Measurements from ENCODE around the gene FAM161B. TPM values are rescaled to one million over a fixed set of nuclear protein-coding genes. Genes with fewer than 3 reads are reported as not detected.

FAM161B gene
- total RNA-seq, 5 donors from 2014 or later (not counting 1 experiment from before 2014, with no cell fraction given), result 2.6 to 5.6 (median 4.8) TPM

Other genes starting within 250 kb of the FAM161B start
- gene PNMA1, start 235.7 kb downstream of the FAM161B start, total RNA-seq, result 10 to 100 TPM; 36.2 to 57.9 (median 53.4) TPM
- gene PTGR2, start 98.3 kb downstream of the FAM161B start, total RNA-seq, result 1 to 10 TPM; 1.3 to 3.5 (median 2.9) TPM
- gene ZNF410, start 63.2 kb downstream of the FAM161B start, total RNA-seq, result 10 to 100 TPM; 39.5 to 77.3 (median 40.3) TPM
- gene COQ6, start 208 bp upstream of the FAM161B start, total RNA-seq, result 10 to 100 TPM; 29.3 to 35.4 (median 33.2) TPM
- 10 to 100 TPM in 3 of 5 donors, 1 to 10 TPM in 2; 7.8 to 14.6 (median 11.6) TPM for gene ENTPD5, start 69.2 kb upstream of the FAM161B start, total RNA-seq
- 1 to 10 TPM; 1.8 to 3.1 (median 2.3) TPM for gene BBOF1, start 69.3 kb upstream of the FAM161B start, total RNA-seq
- gene ALDH6A1, start 134.4 kb upstream of the FAM161B start, total RNA-seq, result 10 to 100 TPM; 11.0 to 15.9 (median 14.8) TPM
- 10 to 100 TPM in 3 of 5 donors, 1 to 10 TPM in 2; 9.7 to 11.2 (median 10.7) TPM for gene LIN52, start 134.9 kb upstream of the FAM161B start, total RNA-seq